ENCODE results near the gene TNRC18. TPM values are rescaled to one million over a fixed set of nuclear protein-coding genes. Genes with fewer than 3 reads are reported as not detected.
A peak's percentile ranks its signal among the peaks of the same experiment; 100 is the strongest.

TNRC18 gene
- total RNA-seq, 4 donors from 2014 or later: 112 to 325 (median 211) TPM

- no peak for DNase-seq
- Histone ChIP-seq H3K36me3 (peaks cover 0 to 40% (median 0%) of the 10 kb centered on the region in 3 donors), H3K27ac (no peak overlapping the region), H3K4me1 (peaks cover 0 to 47% (median 8%) of the 10 kb centered on the region in 4 donors), H3K9me3 (no peaks in the 10 kb centered on the region), H3K27me3 (no peaks in the 10 kb centered on the region), H3K4me3 (no peak overlapping the region)
- no peak for TF ChIP-seq POLR2A (IDR thresholded peaks at IDR 0.05)
- TF ChIP-seq CTCF (IDR thresholded peaks at IDR 0.05): no peak
Observed at GRCh38 chr7:5395246-5395645, 28.4 kb downstream of the TNRC18 start.

DNA sequence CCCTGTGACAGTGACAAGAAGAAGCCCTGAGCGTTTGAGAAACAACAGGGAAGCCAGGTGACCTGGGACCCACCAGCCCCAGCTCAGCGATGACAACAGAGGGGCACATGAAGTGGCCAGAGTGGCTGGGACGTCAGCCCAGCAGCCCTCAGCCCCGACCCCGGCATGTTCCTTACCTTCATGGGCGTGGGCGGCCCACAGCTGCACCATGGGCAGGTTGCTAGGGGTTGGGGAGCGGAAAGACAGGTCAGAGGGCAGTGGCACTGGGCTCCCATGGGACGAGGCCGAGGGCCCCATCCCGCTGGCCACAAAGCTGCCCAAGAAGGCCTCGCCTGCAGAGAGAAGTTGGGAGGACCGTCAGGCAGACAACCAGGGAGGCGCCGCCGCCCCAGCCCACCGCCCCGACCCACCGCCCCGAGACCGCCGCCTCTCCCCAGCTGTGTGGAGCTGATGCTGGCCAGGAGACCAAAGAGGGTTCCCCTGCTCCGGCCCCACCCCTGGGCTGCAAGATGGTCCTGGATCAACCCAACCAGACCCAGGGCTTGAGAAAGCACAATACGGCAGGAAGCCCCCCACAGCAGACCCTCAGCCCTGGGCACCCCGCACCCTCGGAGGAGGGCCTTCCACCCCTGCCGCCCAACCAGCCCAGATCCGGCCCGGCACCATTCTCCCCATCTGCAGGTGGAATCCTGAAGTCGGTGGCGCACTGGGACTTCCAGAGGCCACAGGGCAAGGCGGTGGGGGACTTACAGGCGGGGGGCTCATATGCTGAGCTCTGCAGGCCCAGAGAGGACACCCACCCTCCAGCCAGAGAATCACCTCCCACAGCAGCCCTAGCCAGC lies 29.1 kb downstream of the TNRC18 start:
- H3K27me3 ChIP-seq: no peaks in the 10 kb centered on the region
- no peak overlapping the region for H3K27ac ChIP-seq
- no peak for DNase-seq
- H3K4me1 ChIP-seq: peaks cover 0 to 40% (median 8%) of the 10 kb centered on the region in 4 donors
- H3K4me3 ChIP-seq: no peak overlapping the region
- H3K36me3 ChIP-seq: peaks cover 0 to 48% (median 0%) of the 10 kb centered on the region in 3 donors
- no peak for TF ChIP-seq POLR2A (IDR thresholded peaks at IDR 0.05)
- no peak for TF ChIP-seq CTCF (IDR thresholded peaks at IDR 0.05)
- H3K9me3 ChIP-seq: no peaks in the 10 kb centered on the region

GRCh38 chr7:5393748-5394147 lies 29.9 kb downstream of the TNRC18 start:
- H3K9me3 ChIP-seq: no peaks in the 10 kb centered on the region
- TF ChIP-seq CTCF (IDR thresholded peaks at IDR 0.05): no peak
- H3K4me1 ChIP-seq: peaks cover 0 to 37% (median 8%) of the 10 kb centered on the region in 4 donors
- no peak overlapping the region for H3K27ac ChIP-seq
- H3K27me3 ChIP-seq: no peaks in the 10 kb centered on the region
- H3K36me3 ChIP-seq: peaks cover 0 to 54% (median 0%) of the 10 kb centered on the region in 3 donors
- DNase-seq: no peak
- no peak overlapping the region for H3K4me3 ChIP-seq

DNA sequence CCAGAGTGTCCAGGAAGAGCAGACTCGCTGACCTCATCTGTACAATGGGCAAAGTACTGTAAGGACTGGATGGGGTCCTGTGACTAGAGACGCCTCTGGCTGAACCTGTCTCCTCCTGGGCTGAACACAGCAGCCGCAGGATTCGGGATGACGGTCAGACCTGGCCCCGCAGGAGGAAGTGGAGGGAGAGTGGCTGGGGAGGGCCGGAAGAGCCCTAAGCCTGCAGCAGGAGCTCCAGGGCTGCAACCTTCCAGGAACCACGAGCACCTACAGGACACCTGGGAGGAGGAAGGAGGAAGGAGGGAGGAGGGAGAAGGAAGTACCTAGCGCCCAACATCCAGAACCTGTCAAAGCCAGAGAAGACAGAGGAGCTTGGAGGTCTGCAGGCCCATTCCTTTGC lies 30.3 kb downstream of the TNRC18 start:
- Histone ChIP-seq H3K27me3 (no peaks in the 10 kb centered on the region), H3K36me3 (peaks cover 0 to 58% (median 0%) of the 10 kb centered on the region in 3 donors), H3K27ac (no peak overlapping the region), H3K9me3 (no peaks in the 10 kb centered on the region), H3K4me1 (peaks cover 0 to 37% (median 8%) of the 10 kb centered on the region in 4 donors), H3K4me3 (no peak overlapping the region)
- TF ChIP-seq CTCF (IDR thresholded peaks at IDR 0.05) (no peak), POLR2A (IDR thresholded peaks at IDR 0.05) (no peak)
- no peak for DNase-seq

DNA sequence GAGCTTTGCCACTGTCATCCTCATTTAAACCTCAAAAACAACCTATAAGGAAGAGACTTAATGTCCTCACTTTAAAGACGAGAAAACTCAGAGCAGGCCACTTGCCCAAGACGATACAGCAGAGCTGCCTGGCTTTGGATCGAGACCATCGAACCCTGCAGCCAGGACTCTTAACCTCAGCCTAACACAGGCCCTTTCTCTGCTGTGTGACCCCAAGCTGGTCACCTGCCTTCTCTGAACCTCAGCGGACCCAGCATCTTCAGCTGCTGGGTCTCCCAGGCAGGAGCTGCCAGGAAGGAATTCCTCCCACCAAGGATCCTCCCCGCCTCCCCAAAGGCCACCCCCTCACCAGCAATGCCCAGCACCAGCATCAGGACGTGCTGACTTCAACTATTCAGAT lies 32.7 kb downstream of the TNRC18 start:
- peak overlapping the region in 1 of 4 donors; percentile 3 for H3K27ac ChIP-seq

More for the DNA sequence above, 32.7 kb downstream of the TNRC18 start:
- no peak for DNase-seq
- Histone ChIP-seq H3K4me1 (peaks cover 0 to 18% (median 6%) of the 10 kb centered on the region in 4 donors), H3K9me3 (no peaks in the 10 kb centered on the region), H3K36me3 (peaks cover 0 to 75% (median 0%) of the 10 kb centered on the region in 3 donors), H3K27me3 (no peaks in the 10 kb centered on the region), H3K4me3 (no peak overlapping the region)
- TF ChIP-seq POLR2A (IDR thresholded peaks at IDR 0.05) (no peak), CTCF (IDR thresholded peaks at IDR 0.05) (no peak)

Data from Peyer's patch (tissue), 4 donors.